GM19438 (cell line): ENCODE data around the gene CCDC50.

Experiments used
- ATAC-seq: cut with Tn5 transposase; IDR thresholded peaks from one replicate; pipeline ENCODE4 v1.9.1; 2021; ENCODE audit warnings: low read depth; ENCODE audit not compliant: unreplicated experiment

The CCDC50 gene

GRCh38 chr3:191372122-191372521, 42.9 kb downstream of the CCDC50 start:
- ATAC-seq, result no peak

DNA sequence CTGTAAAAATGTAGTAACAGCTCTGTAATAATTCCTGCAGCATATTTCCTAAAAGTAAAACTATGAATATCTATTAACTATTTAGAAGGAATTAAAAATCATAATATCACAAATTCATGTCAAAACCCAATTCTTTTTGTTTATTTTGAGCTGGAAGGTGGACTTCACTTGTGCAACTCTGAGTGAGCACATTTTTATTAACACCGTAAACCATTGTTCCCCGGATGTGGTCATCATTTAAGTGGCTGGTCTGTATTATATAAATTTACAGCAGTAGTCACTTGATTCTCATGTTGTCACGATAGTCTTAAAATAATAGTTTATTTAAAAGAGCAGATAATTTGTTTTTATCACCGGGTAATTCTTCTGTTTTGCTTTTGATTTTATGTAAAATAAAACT, 44.1 kb downstream of the CCDC50 start:
- no peak for ATAC-seq

- ATAC-seq, result no peak
Observed at GRCh38 chr3:191376516-191377141, 47.4 kb downstream of the CCDC50 start.

DNA sequence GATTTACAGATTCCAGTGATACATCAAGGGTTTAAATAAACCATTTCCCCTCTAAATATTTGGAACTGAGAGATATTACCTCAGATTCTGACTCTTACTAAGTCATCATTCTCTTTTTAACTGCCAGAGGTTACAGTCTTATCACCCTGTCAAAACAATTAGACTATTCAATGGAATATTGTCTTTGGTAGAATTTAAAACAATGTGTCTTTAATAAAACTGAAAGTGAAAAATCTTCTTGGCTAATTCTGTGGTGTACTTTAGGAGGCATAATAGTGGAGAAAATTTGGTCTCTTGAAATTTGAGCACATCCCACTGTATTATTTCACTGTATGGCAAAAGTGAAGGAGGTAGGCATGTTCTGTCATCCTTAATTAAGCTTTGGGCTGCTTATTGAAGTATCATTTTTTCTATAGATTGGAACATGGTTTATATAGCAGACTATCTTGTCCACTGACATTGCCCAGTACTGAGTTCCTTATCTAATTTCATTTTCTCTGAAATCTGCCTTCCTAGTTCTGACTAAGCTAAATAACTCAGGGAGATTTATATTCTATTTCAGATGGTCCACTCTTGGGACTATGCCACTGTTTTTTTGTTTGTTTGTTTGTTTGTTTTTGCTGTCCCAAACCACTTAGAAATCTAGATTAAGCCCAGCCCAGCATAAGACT, 49.1 kb downstream of the CCDC50 start:
- ATAC-seq, result no peak

- no peak for ATAC-seq
Observed at GRCh38 chr3:191379446-191379845, 50.3 kb downstream of the CCDC50 start.

DNA sequence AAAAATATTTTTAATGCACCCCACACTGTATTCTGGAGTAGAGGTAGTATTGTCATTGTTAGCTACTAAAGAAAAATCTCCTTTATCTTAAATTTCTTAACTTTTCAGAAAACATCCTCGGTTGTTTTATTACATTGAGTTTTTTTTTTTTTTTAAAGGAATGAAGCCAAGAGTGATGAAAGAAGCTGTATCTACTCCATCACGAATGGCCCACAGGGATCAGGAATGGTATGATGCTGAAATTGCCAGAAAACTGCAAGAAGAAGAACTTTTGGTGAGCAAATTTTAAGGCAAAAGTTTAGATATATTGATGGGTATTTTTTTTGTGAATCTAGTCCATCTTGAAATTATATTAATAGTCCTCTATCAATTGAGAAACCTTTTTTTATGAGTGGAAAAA, 50.8 kb downstream of the CCDC50 start:
- ATAC-seq, result no peak

DNA sequence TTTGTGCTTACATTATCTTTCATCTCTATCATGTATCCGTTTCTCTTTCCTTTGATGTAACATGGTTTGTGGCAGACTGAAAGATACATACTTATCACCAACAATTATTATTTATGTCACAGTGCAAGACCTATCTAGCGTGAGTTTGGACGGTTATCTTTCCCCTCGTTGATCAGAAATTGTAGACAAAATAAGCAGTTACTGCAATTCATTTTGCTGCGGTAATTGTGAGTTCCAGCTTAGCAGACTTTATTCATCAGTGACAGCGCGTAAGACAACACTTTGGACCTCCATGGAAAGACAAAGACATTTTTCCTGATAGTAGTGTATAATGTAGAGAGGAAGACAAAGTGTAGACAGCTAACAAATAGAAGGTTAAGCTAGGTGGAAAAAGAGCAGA, 52.1 kb downstream of the CCDC50 start:
- ATAC-seq, result no peak

DNA sequence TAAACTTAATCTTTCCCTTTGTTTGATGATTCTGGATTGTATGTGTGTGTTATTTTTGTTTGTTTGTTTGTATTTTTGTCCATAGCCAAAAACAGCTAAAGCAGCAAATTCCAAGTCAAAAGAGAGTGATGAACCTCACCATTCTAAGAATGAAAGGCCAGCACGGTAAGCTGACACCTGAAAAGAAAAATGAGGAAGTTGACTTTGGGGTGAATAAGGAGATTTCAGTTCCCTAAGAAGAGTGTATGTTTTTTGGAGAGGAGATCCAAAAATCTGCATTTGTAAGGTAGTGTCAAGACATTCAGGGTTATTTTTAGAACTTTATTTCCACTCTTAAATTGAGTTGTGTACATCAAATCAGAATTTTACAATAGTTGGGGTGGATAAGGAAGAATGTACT, 53.5 kb downstream of the CCDC50 start:
- ATAC-seq, result peak; percentile 73

- ATAC-seq, result no peak
Observed at GRCh38 chr3:191383124-191383523, 53.9 kb downstream of the CCDC50 start.

DNA sequence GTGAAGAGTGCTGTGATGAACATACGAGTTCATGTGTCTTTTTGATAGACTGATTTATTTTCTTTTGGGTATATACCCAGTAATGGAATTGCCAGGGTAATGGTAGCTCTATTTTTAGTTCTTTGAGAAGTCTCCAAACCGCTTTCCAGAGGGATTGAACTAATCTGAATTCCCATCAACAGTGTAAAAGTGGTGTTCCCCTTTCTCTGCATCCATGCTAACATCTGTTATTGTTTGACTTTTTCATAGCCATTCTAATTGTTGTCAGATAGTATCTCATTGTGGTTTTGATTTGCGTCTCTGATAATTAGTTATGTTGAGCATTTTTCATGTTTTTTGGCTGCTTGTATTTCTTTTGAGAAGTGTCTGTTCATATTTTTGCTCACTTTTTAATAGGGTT, 55.9 kb downstream of the CCDC50 start:
- no peak for ATAC-seq

DNA sequence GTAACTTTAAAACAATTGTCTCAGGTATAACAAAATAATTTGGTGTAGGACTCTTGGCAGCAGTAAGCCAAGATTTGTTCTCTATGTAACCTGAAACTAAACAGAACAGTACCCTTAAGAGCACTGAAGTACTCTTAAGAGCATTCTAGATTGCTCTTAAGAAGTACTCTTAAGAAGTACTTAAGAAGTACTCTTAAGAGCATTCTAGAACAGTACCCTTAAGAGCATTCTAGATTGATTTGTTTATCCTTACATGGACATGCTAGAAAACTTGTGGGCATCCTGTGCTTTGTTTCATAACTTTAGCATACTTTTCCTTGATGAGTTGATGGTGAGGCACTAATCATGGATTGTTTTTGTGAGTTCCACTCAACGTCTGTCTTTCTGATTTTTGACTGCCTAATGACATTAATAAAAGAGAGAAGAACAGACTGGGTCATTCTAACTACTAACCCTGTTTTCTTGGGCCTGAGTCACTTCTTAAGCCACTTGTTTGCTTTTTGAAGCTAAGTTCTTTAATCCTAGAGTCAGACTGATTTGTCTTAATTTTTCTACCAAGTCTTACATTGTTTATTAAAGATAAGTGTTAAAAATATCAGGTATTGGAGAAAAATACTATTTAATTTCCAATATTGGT, 58.4 kb downstream of the CCDC50 start:
- ATAC-seq, result no peak

DNA sequence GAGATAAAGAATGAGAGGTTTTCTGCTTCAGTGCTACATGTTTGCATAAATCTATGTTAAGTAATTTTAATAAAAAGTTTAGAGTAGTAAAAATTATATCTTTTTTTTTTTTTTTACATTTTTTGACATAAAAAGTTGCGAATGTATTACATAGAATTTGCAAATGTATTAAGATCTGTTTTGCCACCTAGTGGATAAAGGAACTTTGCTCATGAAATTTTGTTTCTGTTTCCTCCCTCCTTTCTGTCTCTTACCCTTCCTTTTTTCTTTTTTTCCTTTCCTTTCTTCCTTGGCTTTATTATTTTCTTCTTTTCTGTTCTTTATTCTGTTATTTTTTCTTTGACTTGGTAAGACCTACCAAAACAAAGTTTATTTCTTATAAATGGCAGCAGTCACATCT, 59.6 kb downstream of the CCDC50 start:
- ATAC-seq, result no peak

DNA sequence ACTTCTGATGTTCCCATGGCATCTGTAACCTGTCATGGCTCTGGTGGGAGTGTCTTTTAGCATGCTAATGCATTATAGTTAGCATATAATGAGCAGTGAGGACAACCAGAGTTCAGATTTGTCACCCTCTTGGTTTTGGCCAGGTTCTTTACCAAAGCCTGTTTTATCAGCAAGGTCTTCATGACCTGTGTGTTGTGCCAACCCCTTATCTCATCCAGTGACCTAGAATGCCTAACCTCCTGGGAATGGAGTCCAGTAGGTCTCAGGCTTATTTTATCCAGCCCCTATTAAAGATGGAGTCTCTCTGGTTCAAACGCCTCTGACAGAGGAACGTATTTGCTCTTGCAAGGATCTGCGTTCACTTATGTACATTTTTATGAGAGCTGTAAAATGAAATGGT, 61.4 kb downstream of the CCDC50 start:
- no peak for ATAC-seq

DNA sequence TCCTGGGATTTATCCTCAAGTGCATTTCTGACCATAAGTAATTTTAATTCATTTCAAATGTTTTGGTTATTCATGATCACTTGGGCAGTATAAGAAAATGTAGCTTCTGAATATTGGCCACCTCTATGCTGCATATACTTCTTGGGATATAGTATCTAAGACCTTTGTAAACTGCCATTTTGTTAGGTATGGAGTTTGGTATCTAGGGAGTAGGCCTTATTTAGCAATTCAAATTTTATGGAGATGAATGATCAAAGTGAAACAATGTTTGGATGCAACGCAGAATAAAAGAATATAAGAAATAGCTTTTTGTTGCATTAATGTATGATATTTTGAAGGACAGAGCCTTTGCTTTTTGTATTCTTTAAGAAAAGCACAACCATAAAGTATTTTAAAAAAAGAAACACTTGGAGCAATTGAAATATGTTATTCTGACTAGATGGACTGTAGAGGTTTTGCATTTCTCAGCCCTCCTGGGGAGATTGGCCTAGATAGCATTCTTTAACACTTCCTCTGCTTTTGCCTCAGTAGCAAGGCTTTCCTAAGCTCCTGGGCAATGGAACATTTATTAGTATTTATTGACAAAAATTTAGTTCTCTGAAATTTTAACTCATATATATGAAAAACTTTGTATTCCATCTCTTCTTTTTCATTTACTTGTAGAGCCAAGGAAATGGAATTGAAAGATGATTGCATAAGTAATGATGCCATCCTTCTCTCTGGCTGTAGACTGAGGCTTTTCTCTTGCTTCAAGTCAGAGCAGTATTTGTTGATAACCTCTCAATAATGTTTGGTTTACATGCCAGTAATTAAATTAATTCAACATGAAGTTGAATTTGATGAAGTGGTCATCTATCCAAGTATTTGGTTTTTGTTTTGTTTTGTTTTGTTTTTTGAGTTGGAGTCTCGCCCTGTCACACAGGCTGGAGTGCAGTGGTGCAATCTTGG, 62.9 kb downstream of the CCDC50 start:
- ATAC-seq, result no peak

DNA sequence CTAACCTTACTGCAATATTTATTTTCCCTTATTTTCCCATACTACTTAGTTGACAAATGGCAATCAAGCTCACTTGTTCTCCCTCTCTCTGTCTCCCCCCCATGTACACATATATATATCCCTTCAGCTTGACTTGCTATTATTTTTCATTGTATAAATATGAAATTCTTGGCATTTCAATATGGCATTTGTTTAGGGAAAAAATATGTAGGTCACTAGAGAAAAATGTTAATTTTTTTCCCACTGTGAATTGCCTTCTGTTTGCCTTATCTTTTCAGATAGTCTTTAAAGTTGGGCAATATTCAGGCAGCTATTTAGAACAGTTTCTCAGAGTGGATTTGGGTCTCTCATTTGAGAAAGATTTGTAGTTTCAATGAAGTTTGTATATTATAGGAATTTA, 64.0 kb downstream of the CCDC50 start:
- ATAC-seq, result no peak

GRCh38 chr3:191397771-191398170, 68.6 kb downstream of the CCDC50 start:
- ATAC-seq, result no peak

GRCh38 chr3:191398607-191399006, 69.4 kb downstream of the CCDC50 start:
- ATAC-seq, result no peak

DNA sequence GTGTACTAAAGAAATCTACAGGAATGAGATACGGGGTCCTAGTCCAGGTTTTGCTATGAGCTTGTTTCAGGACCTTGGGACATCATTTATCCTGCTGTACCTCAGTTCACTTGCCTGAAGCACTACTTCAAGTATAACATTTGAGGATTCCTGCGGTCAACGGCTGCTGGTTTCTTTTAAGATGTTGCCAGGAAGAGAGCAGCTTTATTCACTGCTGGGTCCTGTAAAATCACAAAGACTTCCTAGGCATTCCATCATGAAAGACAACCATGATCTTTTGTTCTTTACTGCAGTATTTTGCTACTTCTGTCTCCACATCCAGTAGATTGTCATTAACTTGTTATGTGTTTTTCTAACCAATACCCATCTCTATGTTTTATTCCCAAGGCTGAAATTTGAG, 70.7 kb downstream of the CCDC50 start:
- no peak for ATAC-seq

GRCh38 chr3:191401775-191402357, 72.7 kb downstream of the CCDC50 start:
- ATAC-seq, result no peak

GRCh38 chr3:191409791-191410359, 80.7 kb downstream of the CCDC50 start:
- no peak for ATAC-seq
